VCaP (cell line): ENCODE measurements around the gene SCAPER.

Experiments
- H3K27ac ChIP-seq: fragments of 450-650 bp; 2 replicates; pipeline ENCODE4 v1.5.1; 2017
- CTCF ChIP-seq: fragments of 450-650 bp; conservative IDR thresholded peaks from 2 replicates; pipeline ENCODE4 v1.5.1; 2017; ENCODE audit warnings: mild to moderate bottlenecking, moderate library complexity

The SCAPER gene

GRCh38 chr15:76340198-76340802 is 564.8 kb downstream of the SCAPER start:
- no peak for TF ChIP-seq CTCF
- peak overlapping the region; percentile 63; the same call in 1 of the 2 replicates for H3K27ac ChIP-seq

- peak overlapping the region; percentile 63; the same call in 1 of the 2 replicates for H3K27ac ChIP-seq
- TF ChIP-seq CTCF: no peak
Observed at GRCh38 chr15:76339305-76340197, 565.6 kb downstream of the SCAPER start.

- no peak overlapping the region for H3K27ac ChIP-seq
- no peak for TF ChIP-seq CTCF
Observed at GRCh38 chr15:76338486-76339304, 566.4 kb downstream of the SCAPER start.

GRCh38 chr15:76337696-76338485 is 567.2 kb downstream of the SCAPER start:
- no peak overlapping the region for H3K27ac ChIP-seq
- TF ChIP-seq CTCF: no peak

GRCh38 chr15:76337059-76337695 is 568.0 kb downstream of the SCAPER start:
- TF ChIP-seq CTCF: no peak

GRCh38 chr15:76336254-76337058 is 568.7 kb downstream of the SCAPER start, which contains the start of gene ISL2:
TSS of gene ISL2 (plus strand) at chr15:76336773. CDS start at chr15:76336884, 111 bp downstream.
- peak within 1 kb of the TSS; percentile 79 for H3K27ac ChIP-seq
- no peak for TF ChIP-seq CTCF

More at GRCh38 chr15:76337059-76337695, 568.0 kb downstream of the SCAPER start:
- peak overlapping the region; percentile 79 for H3K27ac ChIP-seq
